HEK293T (cell line): ENCODE results near the gene HMX1.

Experiments used
- ARNT ChIP-seq: fragments of 450-650 bp; IDR thresholded peaks from 2 replicates; pipeline ENCODE4 v1.6.1; 2017; ENCODE audit warnings: mild to moderate bottlenecking
- BHLHE40 ChIP-seq: fragments of 450-650 bp; IDR thresholded peaks from 2 replicates; pipeline ENCODE4 v1.6.1; 2016; ENCODE audit warnings: mild to moderate bottlenecking, moderate library complexity, borderline replicate concordance
- ELF4 ChIP-seq: fragments of 450-650 bp; IDR thresholded peaks from 2 replicates; pipeline ENCODE4 v1.6.1; 2017; ENCODE audit warnings: antibody characterized with exemption
- FOXK2 ChIP-seq: fragments of 450-650 bp; IDR thresholded peaks from 2 replicates; pipeline ENCODE4 v1.6.1; 2016; ENCODE audit warnings: mild to moderate bottlenecking
- HDGF ChIP-seq: fragments of 450-650 bp; IDR thresholded peaks from 2 replicates; pipeline ENCODE4 v1.6.1; 2017; ENCODE audit warnings: antibody characterized with exemption, borderline replicate concordance
- LEF1 ChIP-seq: fragments of 450-650 bp; IDR thresholded peaks from 2 replicates; pipeline ENCODE4 v1.6.1; 2017; ENCODE audit warnings: mild to moderate bottlenecking, borderline replicate concordance
- NFRKB ChIP-seq: fragments of 450-650 bp; IDR thresholded peaks from 2 replicates; pipeline ENCODE4 v1.6.1; 2016; ENCODE audit warnings: mild to moderate bottlenecking, moderate library complexity
- PKNOX1 ChIP-seq: fragments of 450-650 bp; IDR thresholded peaks from 2 replicates; pipeline ENCODE4 v1.6.1; 2016
- SP1 ChIP-seq: fragments of 450-650 bp; IDR thresholded peaks from 2 replicates; pipeline ENCODE4 v1.6.1; 2017
- SUZ12 ChIP-seq: fragments of 450-650 bp; IDR thresholded peaks from 2 replicates; pipeline ENCODE4 v1.6.1; 2016; ENCODE audit warnings: mild to moderate bottlenecking
- ZNF384 ChIP-seq: fragments of 450-650 bp; IDR thresholded peaks from 2 replicates; pipeline ENCODE4 v1.6.1; 2016

GRCh38 chr4:8829584-8829983 is 42.1 kb downstream of the HMX1 start:
- TF ChIP-seq NFRKB (no peak), ZNF384 (no peak), BHLHE40 (no peak), SUZ12 (no peak), FOXK2 (no peak), SP1 (no peak), ELF4 (no peak), PKNOX1 (no peak), HDGF (no peak), LEF1 (no peak), ARNT (no peak)
